IPS-15b (cell line): ENCODE results near the gene RPL10.

ENCODE experiments used
- H3K27me3 ChIP-seq: one replicate; pipeline ENCODE4 v1.6.1; 2013; ENCODE audit warnings: low read length; ENCODE audit not compliant: control insufficient read depth, insufficient read depth
- H3K36me3 ChIP-seq: one replicate; pipeline ENCODE4 v1.6.1; 2013; ENCODE audit warnings: low read length; ENCODE audit not compliant: control insufficient read depth, insufficient read depth
- H3K4me1 ChIP-seq: one replicate; pipeline ENCODE4 v1.6.1; 2013; ENCODE audit warnings: mild to moderate bottlenecking, low read length; ENCODE audit not compliant: control insufficient read depth, insufficient read depth
- H3K4me3 ChIP-seq: one replicate; pipeline ENCODE4 v1.5.1; 2013; ENCODE audit warnings: low read depth, low read length
- H3K9ac ChIP-seq: one replicate; pipeline ENCODE4 v1.6.1; 2013; ENCODE audit warnings: low read depth, mild to moderate bottlenecking, low read length
- H3K9me3 ChIP-seq: one replicate; pipeline ENCODE4 v1.6.1; 2013; ENCODE audit warnings: mild to moderate bottlenecking, low read length; ENCODE audit not compliant: control insufficient read depth, insufficient read depth

Gene RPL10

DNA sequence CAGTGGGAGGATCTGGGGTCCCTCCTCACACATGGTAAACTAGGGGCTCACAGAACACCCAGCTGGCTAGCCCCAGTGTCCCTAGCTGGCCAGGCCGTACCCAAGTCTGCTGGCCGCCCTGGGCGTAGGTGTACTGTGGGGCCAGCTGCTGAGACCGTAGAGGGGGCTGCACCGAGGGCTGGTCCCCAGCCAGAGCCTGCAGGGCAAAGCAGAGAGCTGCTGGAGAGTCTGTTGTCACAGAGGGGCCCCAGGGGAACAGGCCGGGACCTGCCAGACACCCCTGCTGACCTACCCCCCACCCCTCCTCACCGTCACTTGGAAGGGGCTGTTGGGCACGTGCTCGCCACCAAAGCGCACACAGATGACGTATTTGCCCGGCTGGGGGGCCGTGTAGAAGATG, 43.7 kb upstream of the RPL10 start:
- no peak overlapping the region for H3K4me3 ChIP-seq
- peaks cover 100% of the 10 kb centered on the region for H3K36me3 ChIP-seq
- peaks cover 4% of the 10 kb centered on the region for H3K9me3 ChIP-seq
- no peaks in the 10 kb centered on the region for H3K4me1 ChIP-seq
- no peaks in the 10 kb centered on the region for H3K27me3 ChIP-seq
- H3K9ac ChIP-seq: no peak overlapping the region

- Histone ChIP-seq H3K4me1 (no peaks in the 10 kb centered on the region), H3K36me3 (peaks cover 100% of the 10 kb centered on the region), H3K27me3 (no peaks in the 10 kb centered on the region)
Measured at GRCh38 chrX:154355094-154355775, 42.9 kb upstream of the RPL10 start.

DNA sequence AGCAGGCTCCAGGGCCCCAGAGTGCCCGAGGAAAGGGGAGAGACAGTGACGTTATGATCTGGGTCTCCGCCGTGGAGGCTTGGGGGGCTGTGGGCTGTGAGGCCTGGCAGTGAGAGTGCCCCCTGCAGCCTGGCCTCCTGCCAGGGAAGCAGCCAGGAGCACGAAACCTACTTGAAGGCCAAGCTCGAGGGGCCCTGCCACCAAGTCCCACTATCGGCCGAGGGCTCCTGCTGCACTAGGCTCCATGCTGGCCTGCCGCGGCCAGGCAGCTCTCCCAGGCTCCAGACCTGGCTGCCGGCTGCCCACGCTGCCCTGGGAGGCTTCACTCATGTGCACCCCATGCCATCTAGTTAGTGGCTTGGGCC, 42.4 kb upstream of the RPL10 start:
- no peaks in the 10 kb centered on the region for H3K27me3 ChIP-seq
- H3K4me3 ChIP-seq: no peak overlapping the region
- peaks cover 4% of the 10 kb centered on the region for H3K9me3 ChIP-seq
- H3K9ac ChIP-seq: no peak overlapping the region
- no peaks in the 10 kb centered on the region for H3K4me1 ChIP-seq
- peaks cover 98% of the 10 kb centered on the region for H3K36me3 ChIP-seq

More at GRCh38 chrX:154355094-154355775, 42.9 kb upstream of the RPL10 start:
- Histone ChIP-seq H3K9me3 (peaks cover 4% of the 10 kb centered on the region), H3K4me3 (no peak overlapping the region), H3K9ac (no peak overlapping the region)

GRCh38 chrX:154356596-154356995, 41.6 kb upstream of the RPL10 start:
- Histone ChIP-seq H3K4me3 (no peak overlapping the region), H3K9ac (no peak overlapping the region), H3K9me3 (peaks cover 6% of the 10 kb centered on the region), H3K4me1 (no peaks in the 10 kb centered on the region), H3K36me3 (peaks cover 97% of the 10 kb centered on the region), H3K27me3 (no peaks in the 10 kb centered on the region)

- H3K36me3 ChIP-seq: peaks cover 97% of the 10 kb centered on the region
- H3K9me3 ChIP-seq: peaks cover 8% of the 10 kb centered on the region
- H3K4me1 ChIP-seq: no peaks in the 10 kb centered on the region
- H3K9ac ChIP-seq: no peak overlapping the region
- H3K27me3 ChIP-seq: no peaks in the 10 kb centered on the region
- no peak overlapping the region for H3K4me3 ChIP-seq
Measured at GRCh38 chrX:154357205-154357604, 41.0 kb upstream of the RPL10 start.

GRCh38 chrX:154358011-154358410, 40.2 kb upstream of the RPL10 start:
- no peak overlapping the region for H3K9ac ChIP-seq
- H3K9me3 ChIP-seq: peaks cover 8% of the 10 kb centered on the region
- no peak overlapping the region for H3K4me3 ChIP-seq
- H3K4me1 ChIP-seq: no peaks in the 10 kb centered on the region
- H3K27me3 ChIP-seq: no peaks in the 10 kb centered on the region
- peaks cover 97% of the 10 kb centered on the region for H3K36me3 ChIP-seq

- Histone ChIP-seq H3K4me1 (no peaks in the 10 kb centered on the region), H3K36me3 (peaks cover 92% of the 10 kb centered on the region), H3K27me3 (no peaks in the 10 kb centered on the region), H3K9ac (no peak overlapping the region), H3K4me3 (no peak overlapping the region), H3K9me3 (peaks cover 8% of the 10 kb centered on the region)
Measured at GRCh38 chrX:154358829-154359228, 39.3 kb upstream of the RPL10 start.

DNA sequence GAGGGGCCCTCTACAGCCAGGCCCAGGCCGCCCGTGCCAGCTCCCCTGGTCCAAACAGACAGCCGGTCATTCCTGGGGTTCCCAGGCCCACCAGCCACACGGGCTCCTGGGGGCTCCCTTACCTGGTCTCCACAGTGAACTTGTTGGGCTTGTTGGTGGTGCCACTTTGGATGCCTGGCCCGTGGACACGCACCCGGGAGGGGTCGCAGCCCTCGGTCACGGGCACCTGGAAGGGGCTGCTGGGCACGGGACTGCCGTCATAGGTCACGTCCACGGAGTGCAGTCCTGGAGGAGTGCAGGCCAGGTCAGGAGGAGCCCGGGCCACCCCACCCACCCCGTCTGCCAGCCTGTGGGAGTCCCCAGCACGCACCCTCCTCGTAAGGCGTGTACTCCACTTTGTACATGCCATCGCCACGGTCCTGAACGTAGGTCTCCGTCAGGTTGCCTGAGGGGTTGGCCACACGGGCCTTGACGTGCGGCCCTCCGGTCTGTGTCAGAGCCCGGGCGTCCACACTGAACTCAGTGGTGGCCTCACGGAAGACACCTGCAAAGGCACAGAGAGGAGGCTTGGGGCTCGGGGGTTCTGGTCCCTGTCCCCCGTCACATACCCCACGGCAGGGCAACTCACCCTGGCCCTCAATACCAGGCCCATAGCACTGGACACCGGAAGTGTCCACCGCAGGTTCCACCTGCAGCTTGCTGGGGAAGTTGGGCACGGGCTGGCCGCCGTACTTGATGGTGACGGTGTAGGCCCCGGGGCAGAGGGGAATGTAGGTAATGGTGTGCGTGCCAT, 38.6 kb upstream of the RPL10 start:
- H3K4me3 ChIP-seq: no peak overlapping the region
- peaks cover 4% of the 10 kb centered on the region for H3K9me3 ChIP-seq
- no peak overlapping the region for H3K9ac ChIP-seq
- no peaks in the 10 kb centered on the region for H3K4me1 ChIP-seq
- no peaks in the 10 kb centered on the region for H3K27me3 ChIP-seq
- peaks cover 92% of the 10 kb centered on the region for H3K36me3 ChIP-seq

DNA sequence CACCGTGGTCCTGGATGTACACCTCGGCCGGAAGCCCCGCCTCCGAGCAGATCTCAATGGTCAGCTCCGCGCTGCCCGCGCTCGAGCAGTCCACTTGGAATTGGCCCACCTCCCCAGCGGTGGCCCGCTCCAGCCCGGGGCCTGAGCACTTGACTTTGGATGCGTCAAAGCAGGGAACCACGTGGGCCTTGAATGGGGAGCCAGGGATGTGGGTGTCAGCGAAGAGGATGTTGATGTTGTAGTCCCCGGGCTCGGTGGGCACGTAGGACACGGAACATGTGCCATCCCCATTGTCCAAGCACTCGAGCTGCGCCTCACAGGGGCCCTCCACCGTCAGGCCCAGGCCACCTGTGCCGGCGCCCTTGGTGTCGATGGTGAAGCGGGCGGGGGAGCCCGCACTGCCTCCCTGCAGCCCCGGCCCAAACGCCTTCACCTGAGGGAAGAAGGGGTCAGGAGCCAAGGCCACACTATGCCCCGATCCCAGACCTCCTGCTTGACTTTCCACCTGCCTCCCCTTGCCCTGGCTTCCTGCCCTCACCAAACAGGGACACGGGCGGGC, 37.9 kb upstream of the RPL10 start:
- H3K27me3 ChIP-seq: no peaks in the 10 kb centered on the region

DNA sequence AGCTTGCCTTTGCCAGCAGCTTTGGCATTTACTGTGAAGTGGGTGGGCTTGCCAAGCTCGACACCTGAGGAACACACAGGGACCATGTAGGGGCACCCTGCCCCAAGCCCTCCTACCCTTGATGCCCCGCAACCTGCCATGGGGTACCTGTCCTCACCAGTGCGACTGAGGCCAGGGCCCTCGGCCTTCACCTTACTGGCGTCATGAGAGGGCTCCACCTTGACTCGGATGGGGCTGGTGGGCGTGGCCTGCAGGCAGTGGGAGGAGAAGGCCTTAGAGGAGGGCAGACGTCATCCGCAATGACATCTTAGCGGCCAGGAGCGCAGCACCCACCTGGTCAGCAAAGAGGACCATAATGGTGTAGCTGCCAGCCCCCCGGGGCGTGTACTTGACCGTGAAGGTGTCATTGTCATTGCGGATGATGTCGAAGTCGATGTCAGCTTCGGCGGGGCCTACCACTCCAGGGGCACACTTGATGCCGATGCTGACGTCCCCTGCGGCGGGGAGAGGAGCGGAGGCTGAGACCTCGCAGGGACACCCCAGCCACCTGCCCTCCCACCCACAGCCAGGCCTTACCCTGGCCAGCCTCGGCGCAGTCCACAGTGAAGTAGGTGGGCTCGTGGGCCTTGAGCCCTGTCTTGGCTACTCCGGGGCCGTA, 36.0 kb upstream of the RPL10 start:
- Histone ChIP-seq H3K27me3 (no peaks in the 10 kb centered on the region), H3K9ac (no peak overlapping the region), H3K4me1 (no peaks in the 10 kb centered on the region), H3K4me3 (no peak overlapping the region), H3K9me3 (peaks cover 4% of the 10 kb centered on the region), H3K36me3 (peaks cover 92% of the 10 kb centered on the region)

More for the DNA sequence above, 37.9 kb upstream of the RPL10 start:
- Histone ChIP-seq H3K9ac (no peak overlapping the region), H3K4me1 (no peaks in the 10 kb centered on the region), H3K9me3 (peaks cover 4% of the 10 kb centered on the region), H3K36me3 (peaks cover 92% of the 10 kb centered on the region), H3K4me3 (no peak overlapping the region)

DNA sequence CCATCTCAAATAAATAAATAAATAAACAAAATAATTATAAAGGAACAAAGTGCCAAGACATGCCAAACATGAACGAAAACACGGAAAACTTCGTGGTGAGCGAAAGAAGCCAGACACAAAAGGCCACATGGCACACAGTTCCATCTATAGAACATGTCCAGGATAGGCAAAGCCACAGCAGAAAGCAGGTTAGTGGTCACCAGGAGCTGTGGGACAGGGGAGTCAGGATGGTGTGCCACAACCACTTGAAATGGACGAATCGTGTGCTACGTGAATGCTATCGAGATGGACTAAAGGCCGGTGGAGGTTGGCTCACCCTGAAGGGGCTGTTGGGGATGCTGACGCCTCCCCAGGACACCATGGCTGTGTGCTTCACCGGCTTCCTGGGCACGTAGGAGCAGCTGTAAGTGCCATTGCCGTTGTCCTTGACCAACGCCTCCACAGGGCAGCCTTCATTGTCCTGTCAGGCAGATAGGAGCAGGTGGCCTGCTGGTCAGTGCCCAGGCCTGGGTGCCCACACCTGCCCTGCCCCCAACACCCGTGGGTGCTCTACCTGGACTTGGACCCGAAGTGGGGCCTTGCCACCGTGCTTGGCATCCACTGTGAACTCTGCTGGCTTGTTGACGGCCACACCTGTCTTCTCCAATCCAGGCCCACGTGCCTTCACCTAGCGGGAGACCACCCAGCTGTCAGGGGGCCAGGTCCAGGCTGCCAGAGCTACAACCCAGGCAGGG, 34.3 kb upstream of the RPL10 start:
- Histone ChIP-seq H3K9ac (no peak overlapping the region), H3K9me3 (peaks cover 4% of the 10 kb centered on the region), H3K4me1 (no peaks in the 10 kb centered on the region), H3K36me3 (peaks cover 89% of the 10 kb centered on the region), H3K4me3 (no peak overlapping the region), H3K27me3 (no peaks in the 10 kb centered on the region)
